ENCODE measurements around the gene CAMK2N1.

Gene CAMK2N1

GRCh38 chr1:20511518-20512428 lies 25.8 kb upstream of the CAMK2N1 start:
- H3K4me1 ChIP-seq (ENCODE audit: insufficient read depth, poor library complexity, severe bottlenecking): no peaks in the 10 kb centered on the region
- DNase-seq (ENCODE audit: low spot score) (no peak), ATAC-seq (ENCODE audit: low read depth) (no peak)
- TF ChIP-seq, protein P1, sequence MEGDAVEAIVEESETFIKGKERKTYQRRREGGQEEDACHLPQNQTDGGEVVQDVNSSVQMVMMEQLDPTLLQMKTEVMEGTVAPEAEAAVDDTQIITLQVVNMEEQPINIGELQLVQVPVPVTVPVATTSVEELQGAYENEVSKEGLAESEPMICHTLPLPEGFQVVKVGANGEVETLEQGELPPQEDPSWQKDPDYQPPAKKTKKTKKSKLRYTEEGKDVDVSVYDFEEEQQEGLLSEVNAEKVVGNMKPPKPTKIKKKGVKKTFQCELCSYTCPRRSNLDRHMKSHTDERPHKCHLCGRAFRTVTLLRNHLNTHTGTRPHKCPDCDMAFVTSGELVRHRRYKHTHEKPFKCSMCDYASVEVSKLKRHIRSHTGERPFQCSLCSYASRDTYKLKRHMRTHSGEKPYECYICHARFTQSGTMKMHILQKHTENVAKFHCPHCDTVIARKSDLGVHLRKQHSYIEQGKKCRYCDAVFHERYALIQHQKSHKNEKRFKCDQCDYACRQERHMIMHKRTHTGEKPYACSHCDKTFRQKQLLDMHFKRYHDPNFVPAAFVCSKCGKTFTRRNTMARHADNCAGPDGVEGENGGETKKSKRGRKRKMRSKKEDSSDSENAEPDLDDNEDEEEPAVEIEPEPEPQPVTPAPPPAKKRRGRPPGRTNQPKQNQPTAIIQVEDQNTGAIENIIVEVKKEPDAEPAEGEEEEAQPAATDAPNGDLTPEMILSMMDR (IDR thresholded peaks at IDR 0.05; ENCODE audit: poor library complexity, severe bottlenecking): no peak
- no peak overlapping the region for H3K27ac ChIP-seq (ENCODE audit: poor library complexity, severe bottlenecking)
- peaks cover 3% of the 10 kb centered on the region; the same call in 1 of the 2 replicates for H3K36me3 ChIP-seq (ENCODE audit: low read depth)
- no peak overlapping the region for H3K4me3 ChIP-seq (ENCODE audit: severe bottlenecking)
- H3K27me3 ChIP-seq (ENCODE audit: insufficient read depth, poor library complexity, severe bottlenecking): no peaks in the 10 kb centered on the region
- no peaks in the 10 kb centered on the region for H3K9me3 ChIP-seq (ENCODE audit: severe bottlenecking)

DNA sequence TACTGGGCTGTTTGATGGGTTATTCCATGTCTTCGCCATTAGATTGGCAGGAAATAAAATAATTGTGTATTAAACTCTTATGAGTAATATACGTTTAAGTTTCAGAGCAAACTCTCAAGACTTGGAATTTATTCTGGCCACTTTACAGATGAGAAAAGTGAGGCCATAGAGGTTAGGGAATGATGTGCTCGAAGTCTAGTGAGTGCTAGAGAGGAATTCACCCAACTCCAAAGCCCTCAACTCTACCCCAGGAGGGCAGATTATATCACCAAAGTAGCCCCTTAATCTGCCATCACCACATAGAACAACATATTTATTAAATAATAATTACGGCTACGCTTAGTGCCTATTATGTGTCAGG lies 22.4 kb upstream of the CAMK2N1 start:
- Histone ChIP-seq H3K27me3 (ENCODE audit: insufficient read depth, poor library complexity, severe bottlenecking) (no peaks in the 10 kb centered on the region), H3K9me3 (ENCODE audit: severe bottlenecking) (no peaks in the 10 kb centered on the region), H3K36me3 (ENCODE audit: low read depth) (peaks cover 33% of the 10 kb centered on the region), H3K4me3 (ENCODE audit: severe bottlenecking) (peak overlapping the region; percentile 85), H3K4me1 (ENCODE audit: insufficient read depth, poor library complexity, severe bottlenecking) (peaks cover 10% of the 10 kb centered on the region), H3K27ac (ENCODE audit: poor library complexity, severe bottlenecking) (peak overlapping the region; percentile 81)
- DNase-seq (ENCODE audit: low spot score) (no peak), ATAC-seq (ENCODE audit: low read depth) (no peak)
- TF ChIP-seq, protein P1 (IDR thresholded peaks at IDR 0.05; ENCODE audit: poor library complexity, severe bottlenecking): no peak

- ATAC-seq (ENCODE audit: low read depth) (peak; percentile 89), DNase-seq (ENCODE audit: low spot score) (peak; percentile 91)
- H3K27me3 ChIP-seq (ENCODE audit: insufficient read depth, poor library complexity, severe bottlenecking): no peaks in the 10 kb centered on the region
- H3K27ac ChIP-seq (ENCODE audit: poor library complexity, severe bottlenecking): peak within 1 kb of the TSS; percentile 81
- peak within 1 kb of the TSS; percentile 85 for H3K4me3 ChIP-seq (ENCODE audit: severe bottlenecking)
- peaks cover 10% of the 10 kb centered on the region for H3K4me1 ChIP-seq (ENCODE audit: insufficient read depth, poor library complexity, severe bottlenecking)
- no peaks in the 10 kb centered on the region for H3K9me3 ChIP-seq (ENCODE audit: severe bottlenecking)
- TF ChIP-seq, protein P1 (IDR thresholded peaks at IDR 0.05; ENCODE audit: poor library complexity, severe bottlenecking): no peak
- H3K36me3 ChIP-seq (ENCODE audit: low read depth): peaks cover 39% of the 10 kb centered on the region
Measured at GRCh38 chr1:20507564-20508410, 21.8 kb upstream of the CAMK2N1 start, which contains the start of gene MUL1. TSS of gene MUL1 (minus strand) at chr1:20508151. CDS start at chr1:20508024, 127 bp downstream.

GRCh38 chr1:20507248-20507563 lies 21.2 kb upstream of the CAMK2N1 start:
- Histone ChIP-seq H3K4me3 (ENCODE audit: severe bottlenecking) (peak overlapping the region; percentile 85), H3K9me3 (ENCODE audit: severe bottlenecking) (no peaks in the 10 kb centered on the region), H3K4me1 (ENCODE audit: insufficient read depth, poor library complexity, severe bottlenecking) (peaks cover 10% of the 10 kb centered on the region), H3K27me3 (ENCODE audit: insufficient read depth, poor library complexity, severe bottlenecking) (no peaks in the 10 kb centered on the region), H3K27ac (ENCODE audit: poor library complexity, severe bottlenecking) (peak overlapping the region; percentile 81), H3K36me3 (ENCODE audit: low read depth) (peaks cover 45% of the 10 kb centered on the region)
- no peak for DNase-seq (ENCODE audit: low spot score)
- TF ChIP-seq, protein P1 (IDR thresholded peaks at IDR 0.05; ENCODE audit: poor library complexity, severe bottlenecking): no peak
- ATAC-seq (ENCODE audit: low read depth): no peak
